Neural progenitor cell (in vitro differentiated cells): ENCODE results near the gene PLTP. TPM values are rescaled to one million over a fixed set of nuclear protein-coding genes. Genes with fewer than 3 reads are reported as not detected.

ENCODE experiments used
- DNase-seq: peaks from one replicate; pipeline ENCODE4 v3.0.0-alpha.2; 2016; ENCODE audit warnings: low spot score
- H2AFZ ChIP-seq: fragments of 200-600 bp; sonication (generic); replicated peaks from 2 replicates; pipeline ENCODE4 v1.6.1; 2016; ENCODE audit warnings: antibody characterized with exemption
- H3F3A ChIP-seq: fragments of 200-600 bp; sonication (generic); 2 replicates; pipeline ENCODE4 v1.6.1; 2016; ENCODE audit warnings: antibody characterized with exemption, low read depth
- H3K27ac ChIP-seq: fragments of 200-600 bp; sonication (generic); 2 replicates; pipeline ENCODE4 v1.5.1; 2016; ENCODE audit warnings: mild to moderate bottlenecking
- H3K27me3 ChIP-seq: fragments of 200-600 bp; sonication (generic); 2 replicates; pipeline ENCODE4 v1.6.1; 2016; ENCODE audit warnings: mild to moderate bottlenecking, moderate library complexity
- H3K36me3 ChIP-seq: fragments of 200-600 bp; sonication (generic); 2 replicates; pipeline ENCODE4 v1.5.1; 2016
- H3K4me1 ChIP-seq: fragments of 200-600 bp; sonication (generic); 2 replicates; pipeline ENCODE4 v1.6.1; 2016; ENCODE audit warnings: mixed run types
- H3K4me2 ChIP-seq: fragments of 200-600 bp; sonication (generic); 2 replicates; pipeline ENCODE4 v1.6.1; 2016
- H3K4me3 ChIP-seq: fragments of 200-600 bp; sonication (generic); 2 replicates; pipeline ENCODE4 v1.5.1; 2016
- H3K79me2 ChIP-seq: fragments of 200-600 bp; sonication (generic); 2 replicates; pipeline ENCODE4 v1.6.1; 2016; ENCODE audit warnings: low read depth
- H3K9ac ChIP-seq: fragments of 200-600 bp; sonication (generic); 2 replicates; pipeline ENCODE4 v1.6.1; 2016
- H3K9me3 ChIP-seq: fragments of 200-600 bp; sonication (generic); 2 replicates; pipeline ENCODE4 v1.5.1; 2016; ENCODE audit warnings: low read depth
- H4K20me1 ChIP-seq: fragments of 200-600 bp; sonication (generic); 2 replicates; pipeline ENCODE4 v1.6.1; 2016; ENCODE audit warnings: low read depth
- H3K27ac Mint-ChIP-seq: 3 replicates; pipeline ENCODE4 v1.8.0; 2021; ENCODE audit warnings: mixed read lengths
- H3K27me3 Mint-ChIP-seq: 2 replicates; pipeline ENCODE4 v1.8.0; 2022; ENCODE audit warnings: low read depth, mild to moderate bottlenecking, inconsistent platforms, moderate library complexity, mixed read lengths; ENCODE audit not compliant: insufficient read depth
- H3K36me3 Mint-ChIP-seq: 3 replicates; pipeline ENCODE4 v1.8.0; 2021; ENCODE audit warnings: mixed read lengths
- H3K4me1 Mint-ChIP-seq: 3 replicates; pipeline ENCODE4 v1.8.0; 2021; ENCODE audit warnings: mixed read lengths
- H3K4me3 Mint-ChIP-seq: 3 replicates; pipeline ENCODE4 v1.8.0; 2021; ENCODE audit warnings: mild to moderate bottlenecking, moderate library complexity, mixed read lengths
- H3K9me3 Mint-ChIP-seq: 3 replicates; pipeline ENCODE4 v1.8.0; 2020; ENCODE audit warnings: mixed read lengths
- EZH2 ChIP-seq: fragments of 200-600 bp; sonication (generic); IDR thresholded peaks from 2 replicates; pipeline ENCODE4 v1.6.1; 2017; ENCODE audit warnings: antibody characterized with exemption, mild to moderate bottlenecking, moderate library complexity
- EZH2phosphoT487 ChIP-seq: fragments of 200-600 bp; sonication (generic); IDR thresholded peaks from 2 replicates; pipeline ENCODE4 v1.6.1; 2017; ENCODE audit warnings: antibody characterized with exemption
- total RNA-seq: library from RNA; depleted of rRNA; stranded (reverse); fragments of >200 nt; gene quantifications from 2 replicates; pipeline ENCODE4 v1.2.3, GENCODE V29; 2015; ENCODE audit warnings: low replicate concordance
- TF ChIP-seq, protein P1 (sequence below): fragments of 200-600 bp; sonication (generic); IDR thresholded peaks from 2 replicates; pipeline ENCODE4 v1.5.1; 2017; ENCODE audit warnings: antibody characterized with exemption, mild to moderate bottlenecking

Gene PLTP
- total RNA-seq, 1 donor from 2014 or later: 22.3 TPM

DNA sequence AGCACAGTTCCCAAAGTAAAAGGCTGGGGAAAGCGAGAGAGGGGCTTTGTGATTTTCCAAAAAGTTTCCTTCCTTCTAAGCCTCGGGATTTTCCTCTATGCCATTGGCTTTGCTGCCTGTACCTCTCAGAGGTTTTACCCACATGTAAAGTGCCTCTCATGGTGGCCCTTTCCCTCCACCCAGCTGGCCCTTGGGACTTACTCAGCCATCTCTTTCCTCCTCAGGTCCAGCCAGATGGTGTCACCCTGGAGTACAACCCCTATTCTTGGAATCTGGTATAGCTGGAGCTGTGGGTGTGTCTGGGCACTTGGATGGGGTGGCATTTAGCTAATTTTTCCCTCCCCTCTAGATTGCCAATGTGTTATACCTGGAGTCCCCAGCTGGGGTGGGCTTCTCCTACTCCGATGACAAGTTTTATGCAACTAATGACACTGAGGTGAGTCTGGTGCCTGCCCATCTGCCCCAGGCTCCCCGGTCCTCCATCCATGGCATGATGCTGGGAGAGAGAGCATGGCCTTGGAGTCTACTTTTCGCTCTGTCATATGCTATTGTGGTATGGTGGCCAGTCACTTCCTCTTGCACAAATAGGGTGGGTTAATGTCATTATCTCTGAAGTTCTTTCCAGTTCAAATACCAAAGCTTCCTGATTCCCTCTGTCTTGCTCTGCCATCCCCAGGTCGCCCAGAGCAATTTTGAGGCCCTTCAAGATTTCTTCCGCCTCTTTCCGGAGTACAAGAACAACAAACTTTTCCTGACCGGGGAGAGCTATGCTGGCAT is 19.7 kb downstream of the PLTP start:
- peaks cover 32% of the 10 kb centered on the region for H3K4me1 Mint-ChIP-seq
- DNase-seq: peak; percentile 24

DNA sequence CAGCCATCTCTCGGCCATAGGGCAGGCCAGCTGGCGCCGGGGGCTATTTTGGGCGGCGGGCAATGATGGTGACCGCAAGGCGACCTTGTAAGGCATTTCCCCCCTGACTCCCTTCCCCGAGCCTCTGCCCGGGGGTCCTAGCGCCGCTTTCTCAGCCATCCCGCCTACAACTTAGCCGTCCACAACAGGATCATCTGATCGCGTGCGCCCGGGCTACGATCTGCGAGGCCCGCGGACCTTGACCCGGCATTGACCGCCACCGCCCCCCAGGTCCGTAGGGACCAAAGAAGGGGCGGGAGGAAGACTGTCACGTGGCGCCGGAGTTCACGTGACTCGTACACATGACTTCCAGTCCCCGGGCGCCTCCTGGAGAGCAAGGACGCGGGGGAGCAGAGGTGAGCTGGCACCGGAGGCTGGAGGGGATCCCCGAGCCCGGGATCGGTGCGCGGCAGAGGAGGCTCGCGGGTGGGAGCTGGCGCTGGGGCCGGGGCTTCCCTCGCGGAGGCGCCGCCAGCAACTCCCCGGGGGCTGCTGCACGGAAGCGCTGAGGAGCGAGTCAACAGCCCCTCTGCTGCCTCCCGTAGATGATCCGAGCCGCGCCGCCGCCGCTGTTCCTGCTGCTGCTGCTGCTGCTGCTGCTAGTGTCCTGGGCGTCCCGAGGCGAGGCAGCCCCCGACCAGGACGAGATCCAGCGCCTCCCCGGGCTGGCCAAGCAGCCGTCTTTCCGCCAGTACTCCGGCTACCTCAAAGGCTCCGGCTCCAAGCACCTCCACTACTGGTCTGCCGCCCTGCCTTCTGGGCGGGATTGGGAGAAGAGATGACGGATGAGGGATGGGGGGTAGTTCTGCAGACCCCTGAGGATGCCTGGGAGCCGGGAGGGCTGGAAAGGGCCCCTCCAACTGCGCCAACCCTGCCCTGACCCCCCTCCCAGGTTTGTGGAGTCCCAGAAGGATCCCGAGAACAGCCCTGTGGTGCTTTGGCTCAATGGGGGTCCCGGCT is 20.7 kb downstream of the PLTP start, which contains the start of the genes CTSA and NEURL2:
Gene CTSA (plus strand): TSS at position 351 of the 999 bp plus-strand sequence. CDS start 234 bp downstream, at position 585.
Gene NEURL2 (minus strand): TSS at position 224 of the 999 bp plus-strand sequence. CDS start 217 bp downstream, at position 7.
- Histone ChIP-seq H3K27me3 (peaks cover 9% of the 10 kb centered on the region), H3F3A (peaks cover 4% of the 10 kb centered on the region), H4K20me1 (no peaks in the 10 kb centered on the region), H2AFZ (peak within 1 kb of the TSS; percentile 92), H3K36me3 (no peaks in the 10 kb centered on the region), H3K4me1 (peaks cover 10% of the 10 kb centered on the region), H3K9me3 (no peaks in the 10 kb centered on the region), H3K4me2 (peak within 1 kb of the TSS; percentile 91), H3K79me2 (no peaks in the 10 kb centered on the region), H3K9ac (peak within 1 kb of the TSS; percentile 56), H3K27ac (no peak within 1 kb of the TSS), H3K4me3 (peak within 1 kb of the TSS; percentile 88)
- Mint-ChIP-seq H3K9me3 (no peaks in the 10 kb centered on the region), H3K4me3 (peak within 1 kb of the TSS; percentile 94), H3K36me3 (peaks cover 4% of the 10 kb centered on the region), H3K4me1 (peaks cover 32% of the 10 kb centered on the region), H3K27ac (peak within 1 kb of the TSS; percentile 66), H3K27me3 (peaks cover 6% of the 10 kb centered on the region)
- peak; percentile 87 for DNase-seq
- TF ChIP-seq EZH2phosphoT487 (no peak), EZH2 (no peak)
- TF ChIP-seq, protein P1, sequence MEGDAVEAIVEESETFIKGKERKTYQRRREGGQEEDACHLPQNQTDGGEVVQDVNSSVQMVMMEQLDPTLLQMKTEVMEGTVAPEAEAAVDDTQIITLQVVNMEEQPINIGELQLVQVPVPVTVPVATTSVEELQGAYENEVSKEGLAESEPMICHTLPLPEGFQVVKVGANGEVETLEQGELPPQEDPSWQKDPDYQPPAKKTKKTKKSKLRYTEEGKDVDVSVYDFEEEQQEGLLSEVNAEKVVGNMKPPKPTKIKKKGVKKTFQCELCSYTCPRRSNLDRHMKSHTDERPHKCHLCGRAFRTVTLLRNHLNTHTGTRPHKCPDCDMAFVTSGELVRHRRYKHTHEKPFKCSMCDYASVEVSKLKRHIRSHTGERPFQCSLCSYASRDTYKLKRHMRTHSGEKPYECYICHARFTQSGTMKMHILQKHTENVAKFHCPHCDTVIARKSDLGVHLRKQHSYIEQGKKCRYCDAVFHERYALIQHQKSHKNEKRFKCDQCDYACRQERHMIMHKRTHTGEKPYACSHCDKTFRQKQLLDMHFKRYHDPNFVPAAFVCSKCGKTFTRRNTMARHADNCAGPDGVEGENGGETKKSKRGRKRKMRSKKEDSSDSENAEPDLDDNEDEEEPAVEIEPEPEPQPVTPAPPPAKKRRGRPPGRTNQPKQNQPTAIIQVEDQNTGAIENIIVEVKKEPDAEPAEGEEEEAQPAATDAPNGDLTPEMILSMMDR: no peak

More for the DNA sequence above, 19.7 kb downstream of the PLTP start:
- peak overlapping the region; percentile 94 for H3K4me3 Mint-ChIP-seq
- Histone ChIP-seq H3K4me3 (peak overlapping the region; percentile 88), H3K36me3 (no peaks in the 10 kb centered on the region), H3K9me3 (no peaks in the 10 kb centered on the region), H3F3A (peaks cover 4% of the 10 kb centered on the region), H4K20me1 (no peaks in the 10 kb centered on the region), H3K79me2 (no peaks in the 10 kb centered on the region), H3K4me2 (peak overlapping the region; percentile 91), H3K4me1 (peaks cover 10% of the 10 kb centered on the region), H2AFZ (no peak overlapping the region), H3K27ac (no peak overlapping the region), H3K9ac (no peak overlapping the region), H3K27me3 (peaks cover 9% of the 10 kb centered on the region)
- no peak overlapping the region for H3K27ac Mint-ChIP-seq
- H3K36me3 Mint-ChIP-seq: peaks cover 6% of the 10 kb centered on the region
- TF ChIP-seq EZH2phosphoT487: no peak
- TF ChIP-seq EZH2: no peak
- TF ChIP-seq, protein P1: no peak
- H3K27me3 Mint-ChIP-seq: peaks cover 9% of the 10 kb centered on the region
- no peaks in the 10 kb centered on the region for H3K9me3 Mint-ChIP-seq

DNA sequence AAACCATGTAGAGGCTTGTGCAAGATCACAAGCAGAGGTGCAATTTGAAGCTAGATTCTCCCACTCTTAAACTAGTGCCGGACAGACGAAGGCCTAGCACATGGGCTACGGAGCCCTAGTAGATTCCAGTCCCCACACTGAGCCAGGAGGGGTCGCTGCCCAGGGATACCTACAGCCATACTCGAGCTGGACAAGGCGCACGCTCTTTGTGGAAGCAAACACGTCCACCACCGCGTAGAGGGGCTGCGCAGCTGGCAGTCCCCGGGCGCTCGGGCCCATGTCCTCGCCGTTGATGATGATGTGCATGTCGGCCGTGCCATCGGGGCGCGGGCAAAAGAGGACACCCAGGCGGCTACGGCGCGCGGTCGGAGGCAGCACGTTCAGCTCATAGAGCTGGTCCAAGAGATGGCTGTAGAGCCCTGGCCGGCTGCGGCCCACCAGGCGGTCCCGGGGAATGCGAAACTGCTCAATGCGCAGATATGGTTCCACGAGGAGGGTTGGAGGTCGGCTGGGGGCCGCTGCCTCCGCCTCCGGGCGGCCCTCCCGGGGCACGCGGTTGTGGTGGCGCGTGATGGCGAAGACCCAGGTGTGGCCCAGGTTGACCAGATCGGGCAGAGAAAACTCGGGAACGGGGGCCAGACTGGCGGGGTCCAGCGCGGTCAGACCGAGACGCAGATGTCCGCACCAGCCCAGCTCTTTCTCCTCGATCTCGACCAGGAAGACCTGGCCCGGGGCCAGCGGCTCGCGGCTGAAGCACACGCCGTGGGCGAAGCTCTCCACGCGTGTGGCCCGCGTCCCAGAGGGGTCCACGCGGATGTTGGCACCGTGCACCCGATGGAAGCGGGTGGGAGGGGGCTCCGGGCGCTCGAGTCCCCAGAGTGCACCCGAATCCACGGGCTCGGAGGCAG is 21.6 kb downstream of the PLTP start:
- H2AFZ ChIP-seq: peak overlapping the region; percentile 92
- no peaks in the 10 kb centered on the region for H4K20me1 ChIP-seq
- no peaks in the 10 kb centered on the region for H3K36me3 ChIP-seq
- no peaks in the 10 kb centered on the region for H3K9me3 Mint-ChIP-seq
- peaks cover 4% of the 10 kb centered on the region for H3F3A ChIP-seq
- H3K4me1 ChIP-seq: peaks cover 10% of the 10 kb centered on the region
- peaks cover 4% of the 10 kb centered on the region for H3K36me3 Mint-ChIP-seq
- no peak overlapping the region for H3K27ac ChIP-seq
- H3K4me3 Mint-ChIP-seq: peak overlapping the region; percentile 94
- TF ChIP-seq EZH2phosphoT487 (peak; percentile 35), EZH2 (no peak)
- TF ChIP-seq, protein P1: peak; percentile 83
- H3K4me3 ChIP-seq: peak overlapping the region; percentile 88
- H3K27me3 ChIP-seq: peaks cover 9% of the 10 kb centered on the region
- peaks cover 32% of the 10 kb centered on the region for H3K4me1 Mint-ChIP-seq
- H3K4me2 ChIP-seq: peak overlapping the region; percentile 91
- H3K79me2 ChIP-seq: no peaks in the 10 kb centered on the region
- no peaks in the 10 kb centered on the region for H3K9me3 ChIP-seq
- DNase-seq: peak; percentile 92
- H3K27me3 Mint-ChIP-seq: peaks cover 6% of the 10 kb centered on the region
- H3K27ac Mint-ChIP-seq: no peak overlapping the region
- H3K9ac ChIP-seq: peak overlapping the region; percentile 56
